K562 (cell line): Measurements from ENCODE around the gene TMEM187. TPM values are rescaled to one million over a fixed set of nuclear protein-coding genes. Genes with fewer than 3 reads are reported as not detected.

Source experiments
- ATAC-seq: fragments of 200-7000 bp; cut with Tn5 transposase; 3 replicates; pipeline ENCODE4 v1.9.1; 2020; ENCODE audit warnings: moderate library complexity
- BruUV-seq: library from RNA; stranded (reverse); fragments of 400-500 nt; replicated peaks from 2 replicates; lab custom pipeline; 2021; lab: Mats Ljungman, UMichigan
- CTCF ChIA-PET: fragments of 300-600 bp; formaldehyde crosslinking; extraction: SDS; loops from one replicate; lab custom pipeline; 2021; ENCODE audit warnings: low intra/inter-chr PET ratio; lab: Yijun Ruan, JAX
- POLR2A ChIA-PET: fragments of 300-600, 350-650 bp; sonication (Branson Sonifier 250); formaldehyde crosslinking; extraction: SDS; loops from one replicate; lab custom pipeline; 2021; ENCODE audit warnings: antibody characterized with exemption, inconsistent platforms; lab: Yijun Ruan, JAX
- DNase-seq, 4 experiments: peaks; one replicate each; pipeline versions ENCODE4 v3.0.0 to v3.0.0-alpha.2; 2011 to 2018; ENCODE audit warnings: low spot score in 3 of 4, mixed read lengths in 3 of 4; ENCODE audit errors: extremely low read depth in 1 of 4
- FAIRE-seq: peaks from 2 replicates; lab custom pipeline; 2011; peaks lifted over from hg19 to GRCh38; lab: Jason Lieb, UNC
- H2AFZ ChIP-seq: 2 replicates; pipeline ENCODE4 v1.6.0; 2011; ENCODE audit warnings: low read depth, low read length, control low read depth, inconsistent platforms
- H3K27ac ChIP-seq: fragments of 200-600 bp; 3 replicates; pipeline ENCODE4 v1.8.0; 2011; ENCODE audit warnings: low read depth, mild to moderate bottlenecking, control low read depth, inconsistent platforms, low read length, moderate library complexity, mixed read lengths; ENCODE audit errors: extremely low read depth
- H3K27me3 ChIP-seq, 2 experiments: fragments of 300-600 bp in 1 of 2; 2 replicates in 1 of 2; 3 replicates in 1 of 2; pipeline versions ENCODE4 v1.6.0 to v1.8.0; 2011; ENCODE audit warnings: inconsistent platforms in 2 of 2, low read length in 2 of 2, mild to moderate bottlenecking in 1 of 2, mixed read lengths in 1 of 2, moderate library complexity in 1 of 2; ENCODE audit not compliant: control insufficient read depth in 2 of 2, insufficient read depth in 2 of 2
- H3K36me3 ChIP-seq: fragments of 300-600 bp; 3 replicates; pipeline ENCODE4 v1.8.0; 2011; ENCODE audit warnings: mild to moderate bottlenecking, low read length, inconsistent platforms; ENCODE audit not compliant: control insufficient read depth, insufficient read depth
- H3K4me1 ChIP-seq, 2 experiments: fragments of 200-600 bp in 1 of 2; replicated peaks in 1 of 2; 2 replicates in 1 of 2; 3 replicates in 1 of 2; pipeline versions ENCODE4 v1.5.1 to v1.8.0; 2011; ENCODE audit warnings: inconsistent platforms in 2 of 2, low read length in 2 of 2, mild to moderate bottlenecking in 1 of 2, mixed read lengths in 1 of 2, moderate library complexity in 1 of 2; ENCODE audit not compliant: control insufficient read depth in 2 of 2, insufficient read depth in 2 of 2
- H3K4me2 ChIP-seq: 2 replicates; pipeline ENCODE4 v1.6.1; 2011; ENCODE audit warnings: low read length, control low read depth, inconsistent platforms, mixed read lengths; ENCODE audit not compliant: insufficient read depth
- H3K4me3 ChIP-seq: fragments of 200-600 bp; sonication (generic), shearing (Covaris generic); 2 replicates; pipeline ENCODE4 v1.5.1; 2016; ENCODE audit warnings: control low read depth, inconsistent platforms
- H3K79me2 ChIP-seq: fragments of 200-600 bp; 3 replicates; pipeline ENCODE4 v1.8.0; 2011; ENCODE audit warnings: low read length, inconsistent platforms; ENCODE audit not compliant: control insufficient read depth, insufficient read depth
- H3K9ac ChIP-seq, 2 experiments: 2 replicates each; pipeline versions ENCODE4 v1.6.0 to v1.6.1; 2011; ENCODE audit warnings: low read depth in 2 of 2, low read length in 2 of 2, control low read depth in 1 of 2, inconsistent platforms in 1 of 2, mild to moderate bottlenecking in 1 of 2, mixed read lengths in 1 of 2; ENCODE audit not compliant: insufficient read depth in 1 of 2
- H3K9me1 ChIP-seq: one replicate; pipeline ENCODE4 v1.6.0; 2011; ENCODE audit warnings: inconsistent platforms, mild to moderate bottlenecking, low read length, moderate library complexity; ENCODE audit not compliant: control insufficient read depth, insufficient read depth
- H3K9me3 ChIP-seq: replicated peaks from 2 replicates; pipeline ENCODE4 v1.5.1; 2011; ENCODE audit warnings: low read depth, low read length, inconsistent platforms; ENCODE audit not compliant: control insufficient read depth, insufficient read depth
- H4K20me1 ChIP-seq: replicated peaks from 2 replicates; pipeline ENCODE4 v1.6.1; 2011; ENCODE audit warnings: low read length, inconsistent platforms, mixed read lengths; ENCODE audit not compliant: control insufficient read depth, insufficient read depth
- BACH1 ChIP-seq: fragments of 200-800 bp; sonication (Bioruptor generic); IDR thresholded peaks from 2 replicates; pipeline ENCODE4 v1.6.1; 2016; ENCODE audit warnings: missing genetic modification characterization, missing compliant biosample characterization
- EP400 ChIP-seq: fragments of 450-650 bp; IDR thresholded peaks from 2 replicates; pipeline ENCODE4 v1.6.1; 2017; ENCODE audit warnings: antibody characterized with exemption, mild to moderate bottlenecking, moderate library complexity
- HNRNPH1 ChIP-seq: fragments of 200-400 bp; formaldehyde crosslinking; optimal IDR thresholded peaks from 2 replicates; pipeline ENCODE3; 2017; ENCODE audit warnings: low read depth, mild to moderate bottlenecking, low read length, moderate library complexity
- IRF9 ChIP-seq: fragments of 450-650 bp; IDR thresholded peaks from 2 replicates; pipeline ENCODE4 v1.6.1; 2016; ENCODE audit warnings: missing biosample characterization, missing genetic modification characterization
- NR1H2 ChIP-seq: sonication (generic); formaldehyde crosslinking; IDR thresholded peaks from 2 replicates; pipeline ENCODE4 v1.4.0; 2020; ENCODE audit warnings: mild to moderate bottlenecking, missing genetic modification reagents
- NUFIP1 ChIP-seq: fragments of 450-650 bp; IDR thresholded peaks from 2 replicates; pipeline ENCODE4 v1.6.1; 2018; ENCODE audit not compliant: partially characterized antibody
- POLR2G ChIP-seq: fragments of 200-400 bp; formaldehyde crosslinking; IDR thresholded peaks from 2 replicates; pipeline ENCODE4 v1.6.1; 2017; ENCODE audit warnings: low read depth, mild to moderate bottlenecking, antibody characterized with exemption, low read length, moderate library complexity
- SRF ChIP-seq, 2 experiments: fragments of 250-450, 450-650 bp in 1 of 2; sonication (Bioruptor Pico) in 1 of 2; sonication (generic) in 1 of 2; formaldehyde crosslinking; IDR thresholded peaks; 2 replicates each; pipeline versions ENCODE4 v1.5.0 to v1.5.1; 2020 to 2022; ENCODE audit warnings: mild to moderate bottlenecking in 1 of 2, missing genetic modification reagents in 1 of 2
- WGBS: fragments of 100-300 bp; shearing (Covaris generic); methylation state at CpG from one replicate; pipeline ENCODE4 v1.1.6; 2016; ENCODE audit warnings: low coverage, mixed read lengths; ENCODE audit not compliant: insufficient coverage; ENCODE audit errors: missing lambda C conversion rate; 5-methylcytosine and 5-hydroxymethylcytosine counted together
- in situ Hi-C: fragments of 300-500 bp; cut with MboI; formaldehyde crosslinking; loops from 4 replicates; pipeline ENCODE4 v1.15.0; 2018; ENCODE audit warnings: inconsistent platforms, mixed read lengths
- intact Hi-C: fragments of 100-400 bp; cut with micrococcal nuclease; formaldehyde crosslinking; loops from 2 replicates; pipeline ENCODE4 v1.14.2; 2022
- polyA plus RNA-seq, 8 experiments: library from polyadenylated mRNA; depleted of rRNA in 4 of 8; stranded (reverse) in 5 of 8; unstranded in 3 of 8; fragments of >200 nt; fragmentation: Nextera tagmentation in 2 of 8; fragmentation: Illumina TruSeq in 1 of 8; extraction: Ambion mirVana in 2 of 8; extraction: Trizol in 1 of 8; gene quantifications; 2 replicates each; pipeline versions ENCODE4 v1.2.1 to v1.2.3, GENCODE V29; 2011 to 2014; ENCODE audit warnings: inconsistent platforms in 1 of 8, missing spikeins in 1 of 8
- total RNA-seq, 7 experiments: library from RNA; depleted of rRNA in 6 of 7; stranded (reverse); fragments of >200 nt in 6 of 7; fragmentation: Illumina TruSeq in 2 of 7; extraction: Trizol in 2 of 7; gene quantifications; 2 replicates each; pipeline versions ENCODE4 v1.2.1 to v1.2.3, GENCODE V29; 2011 to 2021; ENCODE audit warnings: low replicate concordance in 1 of 7

The TMEM187 gene
- total and polyA plus RNA-seq, 9 of the 15 experiments (the other 6 are each of a cell fraction or from before 2014, with no cell fraction given) = 0.13 to 6.4 (median 1.6) TPM

- Histone ChIP-seq H3K9me1 (no peaks in the 10 kb centered on the region), H3K27ac (no peak overlapping the region), H3K27me3 (no peaks in the 10 kb centered on the region), H3K9ac (no peak overlapping the region; a peak in 1 of 4 replicates), H3K9me3 (no peaks in the 10 kb centered on the region), H3K36me3 (peaks cover 100% of the 10 kb centered on the region; the same call in 2 of the 3 replicates), H3K4me3 (no peak overlapping the region), H4K20me1 (peaks cover 12% of the 10 kb centered on the region; the same call in 1 of the 2 replicates), H2AFZ (no peak overlapping the region), H3K4me1 (peaks cover 0 to 9% of the 10 kb centered on the region in 2 experiments; a peak in 2 of 5 replicates), H3K4me2 (no peak overlapping the region), H3K79me2 (peaks cover 36% of the 10 kb centered on the region)
- BruUV-seq = no TSS peak
- intact Hi-C loops = no loop called here
- POLR2A ChIA-PET = interaction anchor here (0.8 to 1.2 kb wide), 2 partner anchors 11 to 13 kb away, joined by 3 to 4 read pairs; no protein-coding TSS in a partner anchor
- ATAC-seq (no peak), DNase-seq (no peak), FAIRE-seq (no peak)
- 98% methylated on average over 19 of the region's 22 CpGs for WGBS
- TF ChIP-seq POLR2G (peak; percentile 36; the same call in 1 of the 2 replicates), EP400 (no peak)
- CTCF ChIA-PET = no interaction called here
- in situ Hi-C loops = no loop called here
Observed at GRCh38 chrX:153960786-153961185, 11.8 kb upstream of the TMEM187 start.

GRCh38 chrX:153961292-153961691, 11.3 kb upstream of the TMEM187 start:
- Histone ChIP-seq H3K79me2 (peaks cover 41% of the 10 kb centered on the region), H3K9ac (no peak overlapping the region), H3K4me2 (no peak overlapping the region), H3K9me3 (no peaks in the 10 kb centered on the region), H4K20me1 (peaks cover 17% of the 10 kb centered on the region; the same call in 1 of the 2 replicates), H3K27ac (no peak overlapping the region), H3K27me3 (no peaks in the 10 kb centered on the region), H3K9me1 (no peaks in the 10 kb centered on the region), H3K4me3 (no peak overlapping the region), H3K36me3 (peaks cover 99% of the 10 kb centered on the region; the same call in 2 of the 3 replicates), H3K4me1 (peaks cover 1 to 14% of the 10 kb centered on the region in 2 experiments; a peak in 3 of 5 replicates), H2AFZ (no peak overlapping the region)
- 91% methylated on average over 8 of the region's 11 CpGs for WGBS
- no TSS peak for BruUV-seq
- CTCF ChIA-PET = no interaction called here
- FAIRE-seq (no peak), DNase-seq (no peak), ATAC-seq (no peak)
- POLR2A ChIA-PET = interaction anchor here (0.6 to 1.8 kb wide), 5 partner anchors 8 to 36 kb away, joined by 3 to 10 read pairs (median 4); partner anchors contain the start of gene HCFC1
- in situ Hi-C loops (no loop called here), intact Hi-C loops (no loop called here)
- TF ChIP-seq BACH1 (tag) = no peak
- TF ChIP-seq IRF9 (tag) = no peak
- no peak for TF ChIP-seq HNRNPH1
- no peak for TF ChIP-seq SRF (CRISPR knock-in tag; IDR thresholded peaks at IDR 0.05)
- no peak for TF ChIP-seq NUFIP1
- no peak for TF ChIP-seq NR1H2
